ENCODE results near the gene LMX1B. TPM values are rescaled to one million over a fixed set of nuclear protein-coding genes. Genes with fewer than 3 reads are reported as not detected.

LMX1B gene
- total RNA-seq, 1 experiment from 2014 or later = 0.55 TPM

- intact Hi-C loops (cut with micrococcal nuclease) = no loop called here
- no peak for TF ChIP-seq EZH2phosphoT487 (IDR thresholded peaks at IDR 0.05; ENCODE audit: borderline replicate concordance, low read length)
- TF ChIP-seq CTCF (conservative IDR thresholded peaks at IDR 0.05; ENCODE audit: low read depth, low read length) = no peak
- TF ChIP-seq EZH2 (IDR thresholded peaks at IDR 0.05; ENCODE audit: low read length, unreplicated experiment) = no peak
- no peak overlapping the region for H3K9ac ChIP-seq (ENCODE audit: low read length)
- H3K4me3 ChIP-seq (ENCODE audit: low read length) = no peak overlapping the region
- H3K9me3 ChIP-seq (ENCODE audit: low read length) = peaks cover 5% of the 10 kb centered on the region; the same call in 1 of the 2 replicates
- no peak overlapping the region for H3K4me2 ChIP-seq (ENCODE audit: low read length)
- BruUV-seq (replicated peaks) = no TSS peak
- DNase-seq (no peak), ATAC-seq (no peak)
- no peaks in the 10 kb centered on the region for H3K36me3 ChIP-seq (ENCODE audit: low read depth, low read length)
- peaks cover 16% of the 10 kb centered on the region; the same call in 1 of the 2 replicates for H3K27me3 ChIP-seq (ENCODE audit: low read length)
- ChIA-PET POLR2A (ENCODE audit: unreplicated experiment) (no interaction called here), CTCF (interaction anchor here (0.6 kb wide), 1 partner anchor 233 kb away, joined by 6 read pairs; no protein-coding TSS in a partner anchor)
- H3K4me1 ChIP-seq (ENCODE audit: insufficient read depth, low read length) = no peaks in the 10 kb centered on the region
- H4K20me1 ChIP-seq (ENCODE audit: low read length) = no peaks in the 10 kb centered on the region
- no peaks in the 10 kb centered on the region for H3K9me2 ChIP-seq (replicated peaks; ENCODE audit: low read length)
- no peaks in the 10 kb centered on the region for H3F3A ChIP-seq (ENCODE audit: low read length, unreplicated experiment)
- no peak overlapping the region for H2AFZ ChIP-seq (ENCODE audit: low read length)
- H3K27ac ChIP-seq (ENCODE audit: low read length) = no peak overlapping the region
- no peaks in the 10 kb centered on the region for H3K79me2 ChIP-seq (ENCODE audit: low read length)
These were observed 119.3 kb downstream of the LMX1B start for GRCh38 chr9:126733005-126733404.

GRCh38 chr9:126734877-126735276, 121.1 kb downstream of the LMX1B start:
- Histone ChIP-seq H4K20me1 (ENCODE audit: low read length) (no peaks in the 10 kb centered on the region), H3F3A (ENCODE audit: low read length, unreplicated experiment) (no peaks in the 10 kb centered on the region), H3K27me3 (ENCODE audit: low read length) (peaks cover 22% of the 10 kb centered on the region), H3K36me3 (ENCODE audit: low read depth, low read length) (no peaks in the 10 kb centered on the region), H3K9me3 (ENCODE audit: low read length) (peaks cover 5% of the 10 kb centered on the region; the same call in 1 of the 2 replicates), H3K27ac (ENCODE audit: low read length) (no peak overlapping the region), H3K9me2 (replicated peaks; ENCODE audit: low read length) (no peaks in the 10 kb centered on the region), H2AFZ (ENCODE audit: low read length) (no peak overlapping the region), H3K4me2 (ENCODE audit: low read length) (no peak overlapping the region), H3K79me2 (ENCODE audit: low read length) (no peaks in the 10 kb centered on the region), H3K9ac (ENCODE audit: low read length) (no peak overlapping the region), H3K4me3 (ENCODE audit: low read length) (no peak overlapping the region), H3K4me1 (ENCODE audit: insufficient read depth, low read length) (no peaks in the 10 kb centered on the region)
- BruUV-seq (replicated peaks) = no TSS peak
- CTCF ChIA-PET = no interaction called here
- no peak for ATAC-seq
- TF ChIP-seq EZH2 (IDR thresholded peaks at IDR 0.05; ENCODE audit: low read length, unreplicated experiment) = no peak
- TF ChIP-seq CTCF (conservative IDR thresholded peaks at IDR 0.05; ENCODE audit: low read depth, low read length) = no peak
- no peak for TF ChIP-seq EZH2phosphoT487 (IDR thresholded peaks at IDR 0.05; ENCODE audit: borderline replicate concordance, low read length)
- intact Hi-C loops (cut with micrococcal nuclease) = no loop called here
- DNase-seq = no peak
- POLR2A ChIA-PET (ENCODE audit: unreplicated experiment) = no interaction called here

- no TSS peak for BruUV-seq (replicated peaks)
- Histone ChIP-seq H3K27me3 (ENCODE audit: low read length) (peaks cover 28% of the 10 kb centered on the region), H2AFZ (ENCODE audit: low read length) (no peak overlapping the region), H3F3A (ENCODE audit: low read length, unreplicated experiment) (no peaks in the 10 kb centered on the region), H3K9me3 (ENCODE audit: low read length) (peaks cover 5% of the 10 kb centered on the region; the same call in 1 of the 2 replicates), H3K36me3 (ENCODE audit: low read depth, low read length) (no peaks in the 10 kb centered on the region), H3K9ac (ENCODE audit: low read length) (no peak overlapping the region), H3K9me2 (replicated peaks; ENCODE audit: low read length) (no peaks in the 10 kb centered on the region), H3K79me2 (ENCODE audit: low read length) (no peaks in the 10 kb centered on the region), H3K27ac (ENCODE audit: low read length) (no peak overlapping the region), H3K4me3 (ENCODE audit: low read length) (no peak overlapping the region), H4K20me1 (ENCODE audit: low read length) (no peaks in the 10 kb centered on the region), H3K4me2 (ENCODE audit: low read length) (no peak overlapping the region), H3K4me1 (ENCODE audit: insufficient read depth, low read length) (no peaks in the 10 kb centered on the region)
- CTCF ChIA-PET = no interaction called here
- DNase-seq (no peak), ATAC-seq (no peak)
- POLR2A ChIA-PET (ENCODE audit: unreplicated experiment) = no interaction called here
- intact Hi-C loops (cut with micrococcal nuclease) = no loop called here
- TF ChIP-seq EZH2phosphoT487 (IDR thresholded peaks at IDR 0.05; ENCODE audit: borderline replicate concordance, low read length) (no peak), CTCF (conservative IDR thresholded peaks at IDR 0.05; ENCODE audit: low read depth, low read length) (no peak), EZH2 (IDR thresholded peaks at IDR 0.05; ENCODE audit: low read length, unreplicated experiment) (no peak)
These were observed 121.8 kb downstream of the LMX1B start for GRCh38 chr9:126735482-126735881.
